ENCODE measurements around the gene FAM171A2.
"Not testable (repeated sequence)": the region's sequence is repeated elsewhere in the genome, so short reads cannot be mapped to it uniquely, and the experiment has no call there.

Gene FAM171A2

DNA sequence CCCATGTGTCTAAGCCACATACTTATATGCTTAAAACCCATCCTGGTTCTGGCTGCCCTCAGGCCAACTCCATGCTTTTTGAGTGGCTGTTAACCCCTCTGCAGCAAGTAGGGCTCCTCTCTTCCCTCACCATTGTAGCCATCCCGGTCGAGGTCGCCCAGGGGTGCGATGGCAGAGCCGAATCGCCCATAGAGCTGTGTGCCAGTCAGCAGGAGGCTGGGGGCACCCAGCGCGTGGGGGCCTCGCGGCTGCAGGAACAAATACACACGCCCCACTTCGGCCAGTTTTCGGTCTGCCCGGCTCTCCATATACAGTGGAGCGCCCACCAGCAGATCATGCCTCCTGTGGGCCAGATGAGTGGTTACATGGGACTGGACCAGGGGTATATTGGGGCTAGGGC, 19.7 kb upstream of the FAM171A2 start:
- no peak for DNase-seq

DNA sequence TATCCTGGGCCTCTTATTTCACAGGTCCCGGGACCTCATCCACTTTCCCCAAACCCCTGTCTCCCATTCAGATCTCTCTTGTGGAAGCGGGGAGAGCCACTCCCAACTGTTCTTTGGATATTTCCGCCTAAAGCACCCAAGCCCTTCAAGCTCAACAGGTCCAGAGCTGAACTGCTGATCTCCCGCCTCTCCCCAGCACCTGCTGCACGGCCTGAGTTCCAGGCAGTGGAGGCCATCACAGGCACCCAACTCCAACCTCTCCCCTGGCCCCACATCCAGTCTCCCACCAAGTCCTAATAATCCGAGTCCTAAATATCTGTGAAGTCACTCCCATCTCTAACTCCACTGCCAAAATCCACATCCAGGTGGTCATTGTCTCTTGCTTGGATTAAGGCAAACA, 19.3 kb upstream of the FAM171A2 start:
- DNase-seq: no peak

DNA sequence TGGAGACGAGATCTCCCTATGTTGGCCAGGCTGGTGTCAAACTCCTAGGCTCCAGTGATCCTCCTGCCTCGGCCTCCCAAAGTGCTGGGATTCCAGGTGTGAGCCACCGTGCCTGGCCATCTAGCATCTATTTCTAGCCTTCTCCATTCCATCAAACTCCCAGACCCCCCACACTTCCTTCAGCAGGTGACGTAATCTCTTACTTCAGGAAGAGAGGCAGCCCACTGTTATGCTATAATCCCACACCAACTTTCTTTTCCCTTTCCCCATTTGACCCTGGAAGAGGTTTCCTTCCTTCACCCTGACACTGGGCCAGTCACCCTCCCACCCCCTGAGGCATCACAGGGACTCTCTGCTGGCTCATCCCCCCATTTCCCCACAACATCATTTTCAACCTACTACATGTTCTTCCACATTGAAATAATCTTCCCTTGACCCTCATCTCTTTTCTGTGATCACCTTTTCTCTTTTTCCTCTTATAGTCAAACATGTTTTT, 18.2 kb upstream of the FAM171A2 start:
- no peak for DNase-seq

DNA sequence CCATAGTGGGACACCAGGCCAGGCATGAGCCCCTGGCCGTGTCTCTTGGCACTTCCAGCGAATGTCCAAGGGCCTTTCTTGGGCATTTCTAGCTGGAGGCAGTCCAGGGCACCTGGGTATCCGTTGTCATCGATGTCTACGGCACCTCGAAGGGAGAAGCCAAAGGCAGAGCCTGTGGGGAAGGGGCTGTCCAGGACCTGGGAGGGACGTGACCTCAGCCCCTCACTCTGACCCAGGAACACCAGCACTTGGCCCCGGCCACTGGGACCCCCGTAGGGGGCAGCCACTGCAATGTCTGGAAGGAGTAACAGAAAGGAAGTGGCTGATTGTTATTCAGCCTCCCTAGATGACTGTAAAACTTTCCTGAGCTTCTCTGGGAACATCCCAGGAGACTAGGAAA, 17.1 kb upstream of the FAM171A2 start:
- no peak for DNase-seq

DNA sequence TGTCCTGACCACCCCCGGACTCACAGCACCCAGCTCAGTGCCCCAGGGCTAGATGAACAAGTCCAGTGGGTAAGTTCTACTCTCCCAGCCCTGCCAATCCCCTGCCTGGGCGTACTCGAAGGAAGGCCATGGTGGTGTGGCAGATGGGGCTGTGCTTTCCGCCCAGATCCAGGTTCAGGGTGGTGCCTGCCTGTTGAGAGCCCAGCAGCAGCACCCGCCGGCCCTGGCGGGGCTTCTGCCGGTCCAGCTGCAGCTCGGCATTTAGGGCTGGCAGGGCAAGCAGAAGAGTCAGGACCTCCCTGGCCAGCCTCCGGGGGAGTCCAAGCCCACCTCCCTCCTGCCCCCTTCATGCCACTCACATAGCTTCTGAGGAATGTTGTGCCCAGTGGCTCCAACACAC, 16.2 kb upstream of the FAM171A2 start:
- DNase-seq: no peak

DNA sequence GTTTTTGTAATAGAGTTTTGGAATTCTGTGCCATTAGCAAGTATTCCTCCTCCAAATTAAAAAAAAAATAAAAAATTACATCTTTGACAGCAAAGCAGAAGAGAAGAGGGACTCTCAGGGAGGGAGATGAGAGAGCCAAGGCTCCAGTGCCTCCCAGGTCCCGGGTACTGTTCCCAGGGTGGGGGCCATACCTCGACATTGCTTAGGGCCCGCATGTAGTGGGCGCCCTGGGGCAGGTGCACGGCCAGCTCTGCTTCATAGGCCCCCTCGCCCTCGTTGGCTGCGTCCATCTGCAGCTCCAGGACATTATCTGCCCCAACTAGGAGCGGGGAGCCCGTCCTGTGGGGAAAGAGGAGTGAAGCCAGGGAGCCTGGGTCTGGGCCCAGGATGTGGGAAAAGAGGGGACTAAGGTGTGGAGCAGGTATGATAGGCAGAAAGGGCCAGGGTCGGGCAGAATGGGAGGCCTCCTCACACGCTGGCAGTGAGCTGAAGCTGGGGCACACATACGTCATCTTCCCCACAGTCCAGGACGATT, 14.6 kb upstream of the FAM171A2 start:
- DNase-seq: no peak

DNA sequence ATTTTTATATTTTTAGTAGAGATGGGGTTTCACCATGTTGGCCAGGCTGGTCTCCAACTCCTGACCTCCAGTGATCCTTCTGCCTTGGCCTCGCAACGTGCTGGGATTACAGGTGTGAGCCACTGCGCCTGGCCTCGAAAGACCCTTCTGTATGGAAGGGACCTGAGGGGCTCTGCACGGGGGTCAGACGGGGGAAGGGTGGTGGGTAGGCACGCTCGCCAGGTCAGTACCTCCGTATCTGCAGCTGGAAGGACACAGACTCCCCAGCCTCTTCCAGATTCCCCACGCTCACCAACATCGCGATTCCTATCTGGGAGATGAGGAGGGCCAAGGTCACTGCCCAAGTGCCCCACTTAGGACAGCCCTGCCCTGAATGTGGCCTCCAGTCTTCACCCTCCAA, 13.1 kb upstream of the FAM171A2 start:
- DNase-seq: no peak

DNA sequence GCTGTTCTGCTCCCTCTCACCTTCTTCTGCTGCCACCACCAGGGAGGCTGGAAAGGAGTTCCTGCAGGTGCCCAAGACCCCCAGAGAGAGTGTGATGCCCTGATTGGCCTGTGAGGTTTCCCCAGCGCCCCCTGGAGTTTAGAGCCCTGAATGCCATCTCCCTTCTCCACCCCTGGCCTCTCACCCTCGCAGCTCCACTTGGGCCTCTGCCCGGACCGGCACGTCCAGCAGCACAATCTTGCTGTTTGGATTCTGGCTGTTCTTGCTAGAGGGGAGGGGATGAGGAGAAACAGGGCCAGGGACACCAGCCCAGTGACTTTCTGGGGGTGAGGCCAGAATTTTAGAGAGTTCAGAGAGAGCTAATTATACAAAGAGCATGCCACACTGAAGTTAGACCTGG, 12.5 kb upstream of the FAM171A2 start:
- no peak for DNase-seq

DNA sequence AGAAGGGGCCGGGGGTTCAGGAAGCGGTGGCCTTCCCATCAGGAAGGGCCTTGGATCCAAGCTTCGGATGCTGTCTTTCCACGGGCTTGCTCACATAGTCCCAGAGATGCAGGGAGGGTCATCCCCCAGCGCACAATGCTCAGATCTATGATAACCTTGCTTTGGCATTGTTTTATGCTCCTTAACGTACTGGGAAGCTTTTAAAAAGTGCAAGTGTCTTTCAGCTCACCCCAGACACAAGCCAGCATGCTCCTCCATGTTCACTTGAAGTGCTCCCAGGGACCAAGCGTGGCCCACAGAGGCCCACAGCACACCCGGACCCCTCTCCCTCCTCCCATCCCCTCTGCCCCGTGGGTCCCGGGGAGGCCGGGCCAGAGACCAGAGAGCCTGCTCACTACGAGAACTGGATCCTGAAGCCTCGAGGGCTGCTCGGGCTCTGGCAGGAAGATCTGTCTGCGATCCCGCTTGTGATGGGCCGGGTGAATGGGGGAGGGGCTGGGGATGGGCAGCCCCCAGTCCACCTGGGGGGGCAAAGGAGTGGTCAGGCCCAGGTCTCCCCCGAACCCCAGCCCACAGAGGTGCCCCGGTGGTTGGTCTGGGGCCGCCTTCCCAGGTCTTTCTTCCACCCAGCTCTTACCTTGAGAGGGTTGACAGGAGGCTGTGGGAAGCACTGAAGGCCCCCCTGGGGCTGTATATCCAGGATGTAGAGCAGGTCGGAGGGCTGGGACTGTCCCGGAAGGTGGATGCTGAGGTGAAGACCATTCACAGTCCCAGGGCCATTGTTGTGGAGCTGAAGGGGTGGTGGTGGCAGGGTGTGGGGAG, 11.8 kb upstream of the FAM171A2 start:
- no peak for DNase-seq

DNA sequence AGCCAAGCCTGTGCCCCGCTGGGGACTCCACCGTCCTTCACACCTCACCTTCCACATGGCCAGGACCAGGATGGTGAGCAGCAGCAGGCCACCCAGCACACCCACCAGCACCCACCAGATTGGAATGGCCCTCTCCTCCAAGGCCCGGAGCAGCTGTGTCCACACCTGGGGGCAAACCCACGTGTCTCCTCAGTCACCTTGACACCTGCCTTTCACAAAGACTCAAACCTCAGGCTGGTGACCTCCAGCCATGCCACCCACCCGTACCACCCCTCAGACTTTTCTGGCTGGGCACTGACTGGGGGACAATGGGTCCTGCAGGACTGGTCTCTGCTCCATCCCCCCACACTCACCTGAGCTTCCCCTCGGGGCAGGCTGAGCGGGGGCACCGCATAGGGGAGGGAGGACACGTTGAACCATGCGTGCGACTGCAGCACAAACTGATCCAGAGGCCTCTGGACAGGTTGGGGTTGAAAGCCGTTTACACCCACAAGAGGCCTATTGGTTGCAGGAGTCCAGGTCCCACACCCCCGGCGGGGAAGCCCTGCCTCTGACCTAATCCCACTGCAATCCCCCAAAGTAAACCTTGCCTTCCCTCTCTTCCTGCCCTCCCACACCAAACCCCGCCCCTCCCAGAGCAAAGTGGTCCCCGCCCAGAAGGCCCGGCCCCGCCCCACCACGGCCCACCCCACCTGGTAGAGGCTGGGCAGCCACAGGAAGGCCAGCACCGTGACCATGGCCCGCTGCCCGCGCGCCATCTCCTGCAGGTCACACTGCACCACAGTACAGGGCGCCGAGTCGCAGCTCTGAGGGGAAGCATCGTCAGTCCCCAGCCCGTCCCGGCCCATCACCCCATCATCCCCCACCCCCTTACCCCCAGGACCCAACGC, 10.9 kb upstream of the FAM171A2 start:
- DNase-seq: peak; percentile 25

DNA sequence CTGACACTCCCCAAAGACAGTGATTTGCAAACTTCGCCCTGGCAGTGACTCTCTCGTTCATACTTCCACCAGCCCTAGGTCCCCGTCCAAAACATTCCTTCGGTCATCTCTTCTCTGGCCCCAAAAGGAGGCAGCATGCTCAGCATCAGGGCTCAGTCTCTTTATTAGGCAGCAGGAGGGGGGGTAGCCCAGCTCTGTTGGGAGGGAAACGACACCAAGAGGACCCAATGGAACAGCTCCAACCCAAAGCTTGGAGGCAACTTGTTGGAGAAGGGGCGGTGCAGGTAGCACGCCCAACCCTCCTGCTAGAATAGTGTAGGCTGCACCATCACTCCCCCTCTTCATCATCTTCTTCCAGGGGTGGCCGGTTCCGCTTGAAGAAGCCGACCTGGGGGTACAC, 8.4 kb upstream of the FAM171A2 start:
- no peak for DNase-seq

DNA sequence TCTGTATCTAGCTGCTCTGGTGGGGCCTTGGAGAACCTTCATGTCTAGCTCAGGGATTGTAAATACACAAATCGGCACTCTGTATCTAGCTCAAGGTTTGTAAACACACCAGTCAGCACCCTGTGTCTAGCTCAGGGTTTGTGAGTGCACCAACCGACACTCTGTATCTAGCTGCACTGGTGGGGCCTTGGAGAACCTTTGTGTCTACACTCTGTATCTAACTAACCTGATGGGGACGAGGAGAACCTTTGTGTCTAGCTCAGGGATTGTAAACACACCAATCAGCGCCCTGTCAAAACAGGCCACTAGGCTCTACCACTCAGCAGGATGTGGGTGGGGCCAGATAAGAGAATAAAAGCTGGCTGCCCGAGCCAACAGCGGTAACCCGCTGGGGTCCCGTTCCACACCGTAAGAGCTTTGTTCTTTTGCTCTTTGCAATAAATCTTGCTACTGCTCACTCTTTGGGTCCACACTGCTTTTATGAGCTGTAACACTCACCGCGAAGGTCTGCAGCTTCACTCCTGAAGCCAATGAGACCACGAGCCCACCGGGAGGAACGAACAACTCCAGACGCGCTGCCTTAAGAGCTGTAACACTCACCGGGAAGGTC, 5.9 kb upstream of the FAM171A2 start:
- DNase-seq: not testable (repeated sequence)

DNA sequence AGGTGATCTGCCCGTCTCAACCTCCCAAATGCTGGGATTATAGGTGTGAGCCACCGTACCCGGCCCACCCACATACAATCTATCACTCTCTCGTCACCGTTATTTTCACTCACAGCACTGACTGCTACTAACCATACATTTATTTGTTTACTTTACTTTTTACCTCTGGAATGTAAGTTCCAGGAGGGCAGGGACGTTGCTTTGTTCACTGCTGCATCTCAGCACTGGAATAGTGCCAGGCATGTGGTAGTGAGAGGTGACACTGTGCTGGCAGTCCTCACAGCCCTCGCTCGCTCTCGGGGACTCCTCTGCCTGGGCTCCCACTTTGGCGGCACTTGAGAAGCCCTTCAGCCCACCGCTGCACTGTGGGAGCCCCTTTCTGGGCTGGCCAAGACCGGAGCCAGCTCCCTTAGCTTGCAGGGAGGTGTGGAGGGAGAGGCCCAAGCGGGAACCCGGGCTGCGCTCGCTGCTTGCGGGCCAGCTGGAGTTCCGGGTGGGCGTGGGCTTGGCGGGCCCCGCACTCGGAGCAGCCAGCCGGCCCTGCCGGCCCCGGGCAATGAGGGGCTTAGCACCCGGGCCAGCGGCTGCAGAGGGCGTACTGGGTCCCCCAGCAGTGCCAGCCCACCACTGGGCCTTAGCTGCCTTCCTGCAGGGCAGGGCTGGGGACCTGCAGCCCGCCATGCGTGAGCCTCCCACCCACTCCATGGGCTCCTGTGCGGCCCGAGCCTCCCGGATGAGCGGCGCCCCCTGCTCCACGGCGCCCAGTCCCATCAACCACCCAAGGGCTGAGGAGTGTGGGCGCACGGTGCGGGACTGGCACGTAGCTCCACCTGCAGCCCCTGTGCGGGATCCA, 5.0 kb upstream of the FAM171A2 start:
- not testable (repeated sequence) for DNase-seq

DNA sequence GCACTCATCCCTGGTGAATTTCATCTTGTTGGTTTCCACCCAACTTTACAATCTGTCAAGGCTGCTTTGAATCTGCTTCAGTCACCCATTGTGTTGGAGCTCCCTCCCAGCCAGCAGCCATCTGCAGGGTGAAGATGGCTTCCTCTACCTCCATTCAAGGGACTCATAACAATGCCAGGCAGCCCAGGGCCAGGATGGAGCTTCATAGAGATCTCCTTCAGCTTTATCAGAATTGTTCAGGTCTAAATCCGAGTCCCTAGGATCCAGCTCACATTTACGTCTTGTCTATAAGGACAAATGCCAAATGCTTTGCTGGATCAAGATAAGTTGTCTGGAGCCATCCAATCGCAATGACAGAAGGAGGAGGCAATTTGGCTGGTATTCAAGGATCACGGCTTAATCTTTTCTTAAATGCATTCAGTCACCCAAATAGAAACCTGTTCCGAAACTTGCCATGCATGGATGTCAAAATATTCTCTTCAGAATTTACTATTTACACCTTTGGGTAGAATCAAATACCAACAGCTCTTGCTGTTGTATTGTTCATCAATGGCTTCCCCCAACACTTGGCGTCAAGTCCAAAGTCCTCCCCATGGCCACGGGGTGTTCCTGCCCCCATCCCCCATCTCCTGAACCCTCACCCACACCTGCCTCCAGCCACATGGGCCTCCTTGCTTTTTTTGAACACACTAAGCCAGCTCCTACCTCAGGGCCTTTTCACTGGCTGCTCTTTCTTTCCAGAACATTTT, 3.8 kb upstream of the FAM171A2 start:
- DNase-seq: no peak

DNA sequence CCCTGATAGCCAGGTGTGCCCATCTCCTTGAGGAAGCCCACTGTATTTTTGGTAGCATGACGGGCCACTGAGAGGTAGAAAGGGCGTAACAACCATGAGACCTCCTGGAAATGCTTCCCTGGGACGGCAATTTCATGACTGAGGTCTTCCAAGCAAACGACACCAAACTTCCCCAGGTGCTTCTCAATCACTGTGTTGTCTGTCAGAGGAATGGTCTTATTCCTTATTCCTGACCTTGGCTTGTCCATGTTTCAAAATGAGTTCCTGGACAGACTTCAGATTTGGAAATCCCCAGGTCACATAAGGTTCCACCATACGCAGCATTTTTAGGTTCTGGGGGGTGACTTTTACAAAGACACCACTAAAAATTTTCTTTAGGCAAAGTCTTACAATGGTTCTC, 1.4 kb upstream of the FAM171A2 start:
- not testable (repeated sequence) for DNase-seq

DNA sequence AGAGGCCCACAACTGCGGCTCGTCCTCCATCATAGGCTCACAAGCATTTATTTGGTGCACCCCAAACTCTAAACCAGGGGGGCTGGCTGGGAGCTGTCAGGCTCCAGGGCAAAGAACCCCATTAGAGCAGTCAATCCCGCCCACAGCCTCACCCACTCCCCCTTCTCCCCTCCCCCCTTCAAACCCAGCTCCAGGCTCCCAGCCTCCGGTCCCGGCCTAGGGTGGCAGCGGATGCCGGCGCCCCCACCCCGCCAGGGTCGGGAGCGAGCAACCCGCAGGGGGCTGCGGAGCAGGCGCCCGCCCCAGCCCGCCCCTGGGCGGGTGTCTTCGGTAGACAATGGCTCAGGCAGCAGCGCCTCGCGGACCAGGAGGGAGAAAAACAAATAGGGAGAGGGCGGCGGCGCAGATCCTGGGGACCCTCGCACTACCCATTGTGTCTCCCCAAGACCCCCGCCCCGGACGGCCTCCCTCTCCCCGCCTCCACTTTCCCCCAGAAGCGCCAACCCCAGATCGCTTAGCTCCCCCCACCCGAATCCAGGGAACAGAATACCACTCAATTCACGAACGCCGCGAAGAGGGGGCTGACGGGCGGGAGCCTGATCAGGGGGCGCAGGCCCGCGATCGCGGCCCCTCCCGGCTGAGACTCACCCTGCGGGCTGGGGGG, 572 bp downstream of the FAM171A2 start:
- DNase-seq: no peak

DNA sequence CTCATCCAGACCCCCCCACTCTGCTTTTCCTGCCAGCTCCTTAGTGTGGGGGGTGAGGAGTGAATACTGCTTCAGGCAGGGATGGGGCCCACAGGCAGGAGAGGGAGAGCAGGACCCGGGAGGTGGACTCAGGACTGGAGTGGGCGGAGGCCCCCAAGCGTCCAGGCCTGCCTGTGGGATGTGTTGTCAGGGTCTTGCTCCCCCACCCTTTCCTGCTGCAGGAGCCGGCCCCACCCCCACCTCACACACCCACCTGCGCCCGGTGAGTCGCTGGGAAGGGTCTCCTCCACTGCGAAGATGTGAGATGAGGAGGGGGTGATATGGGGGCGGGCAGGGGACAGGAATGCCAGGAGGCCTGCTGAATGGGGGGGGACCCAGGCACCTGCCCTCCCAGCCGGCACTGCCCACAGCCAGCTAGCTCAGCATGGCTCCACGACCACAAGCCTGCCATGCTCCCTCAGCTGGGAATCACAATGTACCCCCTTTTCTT, 1.1 kb downstream of the FAM171A2 start:
- DNase-seq: no peak

DNA sequence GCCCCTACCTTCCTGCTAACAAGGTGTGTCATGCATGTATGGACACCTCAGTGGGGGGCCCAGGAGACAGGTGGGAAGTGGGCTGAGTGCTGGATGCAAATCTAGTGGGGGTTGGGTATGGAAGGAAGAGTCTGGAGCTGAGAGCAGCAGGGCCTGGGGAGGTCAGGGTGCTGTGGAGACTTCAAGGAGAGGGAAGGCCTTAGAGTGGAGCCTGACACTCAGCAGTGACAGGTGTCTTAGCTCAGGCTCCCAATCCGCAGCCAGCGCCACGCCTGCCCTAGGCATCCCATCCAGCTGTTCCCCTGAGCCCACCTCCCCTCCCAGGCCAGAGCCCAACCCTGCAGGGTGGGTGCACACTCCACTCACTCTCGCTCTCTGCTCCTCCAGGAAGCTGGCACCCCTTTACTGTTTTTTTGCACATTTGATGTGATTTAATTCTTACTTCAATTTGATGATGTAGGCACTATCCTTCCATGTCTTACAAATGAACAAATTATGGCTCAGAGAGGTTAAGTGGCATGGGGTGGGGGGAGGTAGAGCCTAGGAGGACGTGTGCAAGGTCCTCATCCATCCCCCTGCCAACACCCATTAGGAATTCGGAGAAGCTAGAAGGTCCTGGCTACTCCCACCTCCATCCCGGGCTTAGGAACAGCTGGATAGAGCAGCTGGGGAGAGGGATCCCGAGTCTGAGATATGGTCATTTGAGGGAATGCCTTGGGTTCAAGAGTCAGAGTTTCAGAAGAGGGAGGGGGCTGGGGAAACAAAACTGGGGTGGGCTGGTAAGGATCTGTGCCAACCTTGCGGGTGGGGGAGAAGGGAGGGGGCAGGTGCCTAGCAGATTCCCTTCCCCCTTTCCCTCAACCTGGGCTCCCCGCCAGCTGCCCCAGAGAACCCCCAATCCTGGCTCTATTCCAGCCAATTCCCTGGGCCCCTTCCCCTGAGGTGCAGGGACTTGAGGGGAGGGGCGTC, 2.1 kb downstream of the FAM171A2 start:
- DNase-seq: no peak

DNA sequence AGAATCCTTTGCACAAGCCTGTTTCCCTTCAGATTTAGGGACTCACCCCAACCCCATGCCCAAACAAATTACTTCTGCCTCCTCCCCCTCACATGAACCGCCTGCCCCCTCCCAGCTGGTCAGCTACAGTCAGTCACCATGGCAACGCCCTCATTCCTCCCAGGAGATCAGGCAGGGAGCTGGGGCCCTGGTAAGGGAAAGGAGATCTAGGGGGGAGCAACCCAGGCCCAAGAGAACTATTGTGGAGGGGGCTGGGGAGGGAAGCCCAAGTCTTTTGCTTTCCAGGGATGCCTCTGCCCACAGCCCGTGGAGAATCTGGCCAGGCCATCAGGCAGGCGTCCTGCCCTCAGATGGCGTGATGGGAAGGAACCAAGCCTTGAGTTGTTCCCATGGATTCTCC, 2.8 kb downstream of the FAM171A2 start:
- DNase-seq: no peak

DNA sequence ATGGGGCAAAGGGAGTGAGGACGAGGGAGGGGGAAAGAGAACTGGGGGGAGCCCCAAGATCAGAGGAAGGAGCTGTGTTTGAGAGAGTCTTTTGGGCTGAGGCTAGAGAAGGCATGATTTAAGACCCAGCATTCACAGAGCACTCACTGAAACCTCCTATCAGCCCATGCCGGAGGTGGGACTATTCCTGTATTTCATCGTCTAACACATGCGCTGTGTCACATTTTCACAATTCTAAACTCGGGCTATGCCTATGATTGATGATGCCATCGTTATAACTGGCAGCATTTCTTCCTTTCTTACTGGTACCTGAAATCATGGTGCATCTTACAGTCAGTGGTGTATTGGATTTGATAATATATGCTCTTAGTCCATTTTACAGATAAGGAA, 3.5 kb downstream of the FAM171A2 start:
- DNase-seq: no peak

Data from NCI-H226 (cell line).